Keratinocyte (primary cell): ENCODE measurements around the gene ME1.
"Not testable (repeated sequence)": the region's sequence is repeated elsewhere in the genome, so short reads cannot be mapped to it uniquely, and the experiment has no call there.

Experiments
- CTCF ChIP-seq, 3 experiments: IDR thresholded peaks in 1 of 3; conservative IDR thresholded peaks in 1 of 3; optimal IDR thresholded peaks in 1 of 3; 2 replicates in 2 of 3; 3 replicates in 1 of 3; pipeline versions ENCODE3 to v1.5.1; 2011; ENCODE audit warnings: low read length in 3 of 3, mild to moderate bottlenecking in 3 of 3, moderate library complexity in 2 of 3, control low read depth in 1 of 3, inconsistent platforms in 1 of 3; ENCODE audit not compliant: insufficient read depth in 2 of 3; ENCODE audit errors: extremely low read depth in 1 of 3
- EZH2 ChIP-seq: IDR thresholded peaks from one replicate; pipeline ENCODE4 v1.6.1; 2012; ENCODE audit warnings: inconsistent platforms, mild to moderate bottlenecking, low read length, moderate library complexity

- not testable (repeated sequence) for TF ChIP-seq CTCF (optimal IDR thresholded peaks at IDR 0.05 in 1 of 3, IDR thresholded peaks at IDR 0.05 in 1 of 3, conservative IDR thresholded peaks at IDR 0.05 in 1 of 3; ENCODE audit: extremely low read depth in 1 of 3, insufficient read depth in 2 of 3, low read length in 3 of 3); EZH2
Measured at GRCh38 chr6:83256719-83257118, 174.1 kb downstream of the ME1 start.
